Activated CD4-positive, alpha-beta T cell treated with anti-CD3 and anti-CD28 coated beads, Interleukin-2, amount 50 U/mL, for 1 hour (primary cell): ENCODE measurements around the gene DUS1L.
"Not testable (repeated sequence)": the region's sequence is repeated elsewhere in the genome, so short reads cannot be mapped to it uniquely, and the experiment has no call there.

Experiments used
- DNase-seq: peaks from one replicate; pipeline ENCODE4 v3.0.0-alpha.2; 2020

Gene DUS1L

DNA sequence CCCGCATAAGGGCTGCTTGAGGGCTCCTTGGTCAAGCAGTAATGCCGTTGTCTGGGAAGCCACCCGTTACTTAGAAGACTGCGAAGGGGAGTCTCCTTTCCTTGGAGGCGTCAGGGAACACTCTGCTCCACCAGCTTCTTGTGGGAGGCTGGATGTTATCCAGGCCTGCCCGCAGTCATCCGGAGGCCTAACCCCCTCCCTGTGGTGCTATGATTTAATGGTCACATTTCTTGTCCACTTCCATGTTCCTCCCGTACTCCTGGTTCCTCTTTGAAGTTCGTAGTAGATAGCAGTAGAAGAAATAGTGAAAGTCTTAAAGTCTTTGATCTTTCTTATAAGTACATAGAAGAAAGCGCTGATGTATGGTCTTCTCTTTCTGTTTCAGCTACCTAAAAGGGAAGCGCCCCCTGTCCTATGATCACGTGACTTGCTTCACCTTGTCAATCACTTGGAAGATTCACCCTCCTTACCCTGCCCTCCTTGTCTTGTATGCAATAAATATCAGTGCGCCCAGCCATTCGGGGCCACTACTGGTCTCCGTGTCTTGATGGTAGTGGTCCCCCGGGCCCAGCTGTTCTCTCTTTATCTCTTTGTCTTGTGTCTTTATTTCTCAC is 26.7 kb downstream of the DUS1L start:
- not testable (repeated sequence) for DNase-seq

DNA sequence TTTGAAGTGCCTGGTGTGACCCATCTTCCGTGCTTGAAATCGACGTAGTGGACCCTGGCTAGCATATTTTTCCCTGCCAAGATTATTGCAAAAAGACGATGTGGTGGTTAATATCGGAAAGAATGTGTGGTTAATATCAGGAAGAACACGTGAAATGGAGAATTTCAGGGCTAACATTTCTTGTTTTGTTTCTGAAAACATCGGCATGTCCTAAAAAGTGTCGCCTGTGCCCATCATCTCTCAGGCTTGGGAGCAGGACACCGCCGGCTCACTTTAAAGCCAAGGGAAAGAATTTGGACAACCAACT is 27.8 kb downstream of the DUS1L start:
- no peak for DNase-seq

DNA sequence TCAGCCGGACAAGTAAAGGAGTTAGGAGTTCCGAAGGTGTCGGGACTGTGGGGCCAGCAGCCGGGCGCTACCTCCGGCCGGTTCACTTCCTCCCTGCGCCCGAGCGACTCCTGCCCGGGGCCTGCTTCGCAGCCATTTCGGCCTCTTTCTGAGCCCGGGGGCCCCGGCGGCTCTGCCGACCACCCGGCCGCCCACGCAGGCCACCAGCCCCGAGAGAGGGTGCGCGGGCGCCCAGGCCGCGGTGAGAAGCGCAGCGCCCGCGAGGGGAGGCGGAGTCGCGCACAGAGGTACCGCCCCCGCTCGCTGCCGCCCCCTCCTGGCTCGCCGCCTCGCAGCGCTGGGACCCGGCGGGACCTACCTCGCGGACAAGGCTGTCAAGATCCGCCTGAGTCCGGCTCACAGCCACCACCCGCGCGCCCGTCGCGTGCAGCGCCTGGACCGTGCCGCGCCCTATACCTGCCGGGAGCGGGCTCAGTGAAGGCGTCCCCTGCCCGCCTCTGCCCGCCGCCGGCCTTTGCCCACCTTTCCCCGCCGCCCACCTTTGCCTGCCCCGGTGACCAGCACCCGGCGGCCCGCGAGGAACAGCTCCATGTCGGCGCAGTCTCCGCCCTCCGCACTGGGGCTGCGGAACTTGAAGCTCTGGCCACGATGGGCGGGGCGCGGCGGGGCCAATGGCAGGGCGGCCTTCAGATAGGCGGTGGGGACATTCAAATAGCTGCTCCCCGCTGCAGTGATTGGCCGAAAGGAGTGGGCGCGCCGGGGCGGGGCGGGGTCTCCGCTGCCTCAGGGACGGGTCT is 28.3 kb downstream of the DUS1L start, which contains the start of gene DCXR:
Gene DCXR, minus strand, starts transcription at position 606 of the 797 bp plus-strand sequence. Its CDS starts 15 bp downstream, at position 591.
- peak; percentile 91 for DNase-seq

DNA sequence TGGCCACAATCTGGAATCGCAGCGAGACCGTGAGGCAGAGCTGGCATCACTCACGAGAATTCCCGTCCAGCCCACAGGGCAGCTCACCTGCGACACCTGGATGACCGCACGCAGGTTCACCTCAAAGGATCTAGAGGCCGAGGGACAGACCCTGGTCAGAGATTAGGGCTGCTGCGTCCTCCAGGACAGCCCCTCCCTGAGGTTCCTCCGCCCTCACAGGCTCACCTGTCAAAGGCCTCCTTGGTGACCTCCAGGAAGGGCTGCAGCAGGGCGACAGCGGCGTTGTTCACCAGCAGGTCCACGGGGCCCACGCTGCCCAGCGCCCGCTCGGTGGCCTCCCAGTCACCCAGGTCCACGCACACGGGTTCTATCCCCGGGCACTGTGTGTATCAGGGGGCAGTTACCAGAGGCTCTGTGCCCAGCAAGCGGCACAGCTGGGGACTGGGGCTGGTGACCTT is 28.9 kb downstream of the DUS1L start:
- no peak for DNase-seq

DNA sequence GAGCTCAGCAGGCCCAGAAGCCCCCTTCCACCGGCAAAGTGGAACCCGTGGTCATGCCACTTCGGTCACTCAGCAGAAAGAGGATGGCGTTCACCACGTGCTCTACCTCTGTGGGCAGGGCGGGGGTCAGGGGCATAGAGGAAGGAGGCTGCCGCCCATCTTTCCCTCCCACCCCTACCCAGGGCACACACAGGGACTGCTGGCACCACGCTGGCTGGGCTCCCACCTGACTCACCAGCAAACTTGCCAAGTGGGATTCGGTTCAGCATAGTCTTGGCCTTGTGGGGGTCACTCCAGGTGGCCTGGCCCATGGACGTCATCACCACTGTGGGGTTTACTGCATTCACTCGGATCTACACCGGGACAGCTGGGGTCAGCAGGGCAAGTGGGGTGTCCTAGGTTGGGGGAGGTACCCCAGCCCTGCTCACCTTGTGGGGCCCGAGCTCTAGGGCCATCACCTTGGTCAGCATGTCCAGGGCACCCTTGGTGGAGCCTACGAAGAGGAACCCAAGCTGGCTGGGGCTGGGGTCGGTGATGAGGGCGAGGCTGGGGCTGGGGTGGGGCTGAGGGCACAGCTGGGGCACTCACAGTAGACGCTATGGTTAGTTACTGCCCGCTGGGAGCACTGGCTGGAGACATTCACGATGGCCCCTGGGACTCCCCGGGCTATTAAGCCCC is 29.5 kb downstream of the DUS1L start:
- no peak for DNase-seq

DNA sequence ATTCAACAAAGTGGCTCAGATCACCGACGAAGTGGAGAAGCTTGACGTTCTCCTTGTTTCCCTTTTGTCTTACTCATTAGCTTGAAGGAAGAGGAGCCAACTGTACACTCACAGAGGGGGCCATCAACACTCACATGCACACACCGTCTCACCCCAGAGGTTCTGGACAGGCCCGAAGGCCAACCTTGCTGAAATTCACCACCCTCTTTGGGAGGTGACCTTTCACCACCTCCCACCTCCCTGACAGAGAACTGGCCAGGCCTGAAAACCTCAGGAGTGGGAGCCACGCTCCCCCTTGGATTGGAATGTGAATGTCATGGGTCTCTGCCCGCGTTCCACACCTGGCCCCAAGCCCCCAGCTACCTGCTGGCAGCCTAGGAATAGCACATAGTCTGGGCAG is 30.1 kb downstream of the DUS1L start:
- DNase-seq: no peak

DNA sequence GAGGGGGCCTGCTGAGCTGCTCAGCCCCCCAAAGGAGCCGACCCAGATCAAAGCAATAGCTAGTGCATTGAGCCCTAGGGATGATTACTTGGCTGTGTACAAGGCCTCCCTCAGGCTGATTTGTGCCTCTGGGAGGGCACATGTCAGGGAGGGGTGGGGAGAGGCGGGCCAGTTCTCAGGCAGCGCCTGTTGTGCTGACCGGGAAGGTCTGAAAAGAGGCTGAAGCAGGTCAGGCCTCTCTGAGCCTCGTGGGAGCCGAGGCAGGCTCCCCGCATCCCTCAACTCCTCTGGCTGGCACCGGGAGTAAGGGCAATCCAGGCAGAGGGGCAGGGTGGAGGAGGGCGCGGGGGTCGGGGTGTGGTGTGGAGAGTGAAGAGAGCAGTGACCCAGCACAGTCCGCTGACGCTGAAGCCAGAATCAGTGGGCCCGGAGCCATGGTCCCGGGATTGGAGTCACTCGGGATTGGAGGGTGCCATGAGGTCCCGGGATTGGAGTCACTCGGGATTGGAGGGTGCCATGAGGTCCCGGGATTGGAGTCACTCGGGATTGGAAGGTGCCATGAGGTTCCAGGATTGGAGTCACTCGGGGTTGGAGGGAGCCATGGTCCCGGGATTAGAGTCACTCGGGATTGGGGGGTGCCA is 31.1 kb downstream of the DUS1L start:
- DNase-seq: no peak

DNA sequence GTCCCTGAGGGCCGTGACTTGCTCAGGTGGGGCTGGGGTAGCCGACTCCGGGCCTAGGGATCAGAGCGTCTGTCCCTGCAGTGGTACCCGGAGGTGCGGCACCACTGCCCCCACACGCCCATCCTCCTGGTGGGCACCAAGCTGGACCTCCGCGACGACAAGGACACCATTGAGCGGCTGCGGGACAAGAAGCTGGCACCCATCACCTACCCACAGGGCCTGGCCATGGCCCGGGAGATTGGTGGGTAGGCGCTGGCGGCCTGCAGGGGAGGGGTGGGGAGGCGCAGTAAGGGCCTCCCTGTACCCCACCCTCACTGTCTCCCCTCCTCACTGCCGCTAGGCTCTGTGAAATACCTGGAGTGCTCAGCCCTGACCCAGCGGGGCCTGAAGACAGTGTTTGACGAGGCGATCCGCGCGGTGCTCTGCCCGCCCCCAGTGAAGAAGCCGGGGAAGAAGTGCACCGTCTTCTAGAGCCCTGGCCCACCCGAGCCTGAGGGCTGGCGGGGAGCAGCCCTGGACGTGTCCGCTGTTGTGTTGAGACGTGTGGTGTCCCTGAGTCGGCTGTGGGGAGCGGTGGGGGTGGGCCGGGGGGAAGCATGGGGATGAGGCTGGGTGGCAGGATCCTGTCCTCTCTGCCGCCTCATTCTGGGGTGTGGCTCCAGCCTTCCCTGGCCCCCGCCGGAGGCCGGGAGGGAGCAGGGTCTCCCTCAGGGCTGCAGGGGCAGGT is 32.1 kb downstream of the DUS1L start:
- DNase-seq: no peak

DNA sequence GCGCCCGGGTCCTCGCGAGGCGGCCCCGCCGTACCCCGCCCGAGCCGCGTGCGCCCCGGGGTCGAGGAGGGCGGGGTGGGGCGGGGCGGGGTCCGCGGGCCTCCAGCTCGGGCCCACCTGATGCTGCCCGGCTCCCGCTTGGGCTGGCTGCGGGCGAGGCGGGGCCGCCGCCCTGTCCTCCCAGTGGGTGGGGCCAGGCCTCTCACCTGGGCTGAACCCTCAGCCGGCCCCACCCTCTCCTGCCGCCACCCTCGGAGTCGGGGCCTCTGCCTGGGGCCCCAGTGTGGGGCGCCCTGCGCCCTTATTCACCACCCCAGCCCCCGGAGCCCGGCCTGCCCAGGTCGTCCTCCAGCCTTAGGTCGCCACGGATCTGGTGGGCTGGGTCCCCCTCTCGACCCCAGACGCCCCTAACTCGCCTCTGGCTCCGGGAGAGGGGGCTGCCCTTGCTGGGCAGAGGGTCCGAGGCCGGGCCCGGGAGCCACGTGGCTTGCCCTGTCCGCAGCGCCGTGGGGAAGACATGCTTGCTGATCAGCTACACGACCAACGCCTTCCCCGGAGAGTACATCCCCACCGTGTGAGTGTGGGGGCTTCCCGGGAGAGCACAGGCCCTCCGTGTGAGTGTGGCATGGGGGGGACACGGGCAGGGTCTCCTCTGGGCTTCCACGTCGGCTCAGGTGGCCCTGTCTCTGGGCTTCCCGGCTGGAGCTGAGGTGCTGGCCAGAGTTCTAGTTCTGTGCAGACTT is 33.5 kb downstream of the DUS1L start:
- peak; percentile 36 for DNase-seq

DNA sequence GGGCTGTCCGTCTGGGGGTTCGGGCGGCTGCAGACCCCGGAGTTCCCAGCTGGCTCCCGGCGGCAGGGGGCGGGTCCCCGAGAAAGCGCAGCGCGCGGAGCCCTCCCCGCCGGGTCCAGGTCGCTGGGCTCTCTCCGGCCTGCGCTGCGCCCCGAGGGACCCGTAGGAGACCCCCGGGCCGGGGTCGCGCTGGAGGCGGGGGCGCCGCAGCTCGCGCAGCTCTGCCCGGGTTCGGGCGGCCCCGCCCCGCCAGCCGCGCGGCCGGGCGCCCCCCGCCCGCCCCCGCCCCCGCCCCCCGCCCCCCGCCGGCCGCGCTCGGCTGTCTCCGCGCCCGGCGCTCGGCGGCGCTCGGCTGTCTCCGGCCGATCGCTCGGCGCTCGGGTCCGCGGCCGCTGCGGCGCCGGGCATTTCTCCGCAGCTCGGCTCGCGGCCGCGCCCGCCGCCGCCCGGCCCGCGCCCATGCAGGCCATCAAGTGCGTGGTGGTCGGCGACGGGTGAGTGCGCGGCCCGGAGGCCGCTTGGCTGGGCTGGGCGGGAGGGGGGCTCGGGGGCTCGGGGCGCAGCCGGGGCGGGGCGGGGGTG is 34.2 kb downstream of the DUS1L start, which contains the start of gene RAC3:
Gene RAC3, plus strand, starts transcription at position 376 of the 582 bp plus-strand sequence. Its CDS starts 84 bp downstream, at position 460.
- DNase-seq: no peak

DNA sequence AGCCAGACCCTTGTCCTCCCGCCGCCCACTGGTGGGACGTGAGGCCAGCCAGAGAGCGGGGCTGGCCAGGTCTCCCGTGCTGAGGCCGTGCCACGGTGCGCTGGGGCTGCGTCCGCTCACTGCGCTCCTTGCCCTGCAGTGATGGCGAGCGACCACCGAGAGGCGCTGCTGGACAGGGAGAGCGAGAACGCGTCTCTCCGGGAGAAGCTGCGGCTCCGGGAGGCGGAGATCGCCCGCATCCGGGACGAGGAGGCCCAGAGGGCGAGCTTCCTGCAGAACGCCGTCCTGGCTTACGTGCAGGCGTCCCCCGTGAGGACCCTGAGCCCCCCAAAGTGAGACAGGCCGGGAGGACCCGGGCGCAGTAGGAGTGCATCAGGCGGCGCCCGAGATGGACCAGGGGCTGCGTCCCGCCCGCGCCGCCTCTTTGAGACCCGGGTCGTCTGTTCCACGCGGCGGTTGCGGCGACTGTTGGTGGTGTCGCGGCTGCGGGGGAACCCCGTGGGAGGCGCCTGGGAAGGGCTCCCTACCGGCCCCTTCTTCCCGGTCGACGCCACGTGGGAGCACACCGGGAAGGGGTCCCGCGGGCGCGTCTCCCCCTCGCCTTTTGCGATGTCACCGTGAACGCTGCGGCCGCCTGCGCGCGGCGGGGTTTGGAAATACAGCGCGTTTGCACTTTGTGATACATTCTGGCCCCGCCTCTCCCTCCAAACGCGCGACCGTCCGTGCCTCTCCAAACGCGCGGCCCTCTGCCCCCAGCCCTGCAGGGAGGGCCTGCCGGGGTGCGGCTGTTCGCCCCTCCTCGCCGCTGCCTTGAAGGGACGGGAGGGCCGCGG is 34.9 kb downstream of the DUS1L start:
- DNase-seq: peak; percentile 80

DNA sequence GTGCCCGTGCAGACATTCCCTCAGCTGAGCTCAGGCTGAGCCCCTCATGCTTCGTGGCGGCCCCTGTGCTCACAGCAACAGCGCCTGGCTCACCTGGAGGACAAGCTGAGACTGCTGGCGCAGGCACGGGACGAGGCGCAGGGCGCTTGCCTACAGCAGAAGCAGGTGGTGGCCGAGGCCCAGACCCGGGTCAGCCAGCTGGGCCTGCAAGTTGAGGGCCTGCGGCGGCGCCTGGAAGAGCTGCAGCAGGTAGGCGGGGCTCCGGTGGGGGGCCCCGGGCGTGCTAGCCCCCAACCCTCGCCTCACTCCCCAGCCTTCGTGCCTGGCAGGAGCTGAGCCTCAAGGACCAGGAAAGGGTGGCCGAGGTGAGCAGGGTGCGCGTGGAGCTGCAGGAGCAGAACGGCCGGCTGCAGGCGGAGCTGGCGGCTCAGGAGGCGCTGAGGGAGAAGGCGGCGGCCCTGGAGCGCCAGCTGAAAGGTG is 35.6 kb downstream of the DUS1L start:
- DNase-seq: no peak

DNA sequence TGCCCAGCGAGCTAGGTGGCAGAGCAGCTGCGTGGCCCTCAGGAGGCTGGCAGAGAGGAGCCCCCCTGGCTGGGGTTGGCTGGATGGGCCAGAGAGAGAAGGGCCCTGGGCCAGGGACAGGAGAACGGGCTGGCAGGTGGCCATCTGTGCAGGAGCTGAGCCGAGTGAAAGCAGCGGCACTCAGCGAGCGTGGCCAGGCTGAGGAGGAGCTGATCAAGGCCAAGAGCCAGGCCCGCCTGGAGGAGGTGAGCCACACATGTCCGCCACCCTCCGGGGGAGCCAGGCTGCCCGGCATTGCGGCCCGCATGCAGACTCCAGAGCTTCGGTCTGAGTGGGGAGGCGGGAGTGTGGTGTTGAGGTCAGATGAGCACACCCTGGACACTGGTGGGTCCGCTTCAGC is 36.2 kb downstream of the DUS1L start:
- no peak for DNase-seq

DNA sequence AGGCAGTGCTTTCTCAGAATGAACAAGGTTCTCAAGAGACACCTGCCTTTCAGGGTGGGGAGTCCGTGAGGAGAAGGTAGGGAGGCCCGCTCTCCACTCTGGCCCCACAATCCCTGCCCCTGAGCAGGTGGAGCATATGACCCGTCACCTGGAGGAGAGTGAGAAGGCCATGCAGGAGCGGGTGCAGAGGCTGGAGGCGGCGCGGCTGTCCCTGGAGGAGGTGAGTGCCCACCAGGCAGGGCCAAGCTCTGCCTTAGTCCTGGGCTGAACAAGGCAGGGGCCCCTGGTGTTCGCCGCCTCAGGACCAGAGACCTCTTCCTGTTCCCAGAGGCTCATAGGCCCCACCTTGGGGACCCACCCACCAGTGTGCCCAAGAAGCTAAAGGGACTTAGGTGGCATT is 36.6 kb downstream of the DUS1L start:
- no peak for DNase-seq

DNA sequence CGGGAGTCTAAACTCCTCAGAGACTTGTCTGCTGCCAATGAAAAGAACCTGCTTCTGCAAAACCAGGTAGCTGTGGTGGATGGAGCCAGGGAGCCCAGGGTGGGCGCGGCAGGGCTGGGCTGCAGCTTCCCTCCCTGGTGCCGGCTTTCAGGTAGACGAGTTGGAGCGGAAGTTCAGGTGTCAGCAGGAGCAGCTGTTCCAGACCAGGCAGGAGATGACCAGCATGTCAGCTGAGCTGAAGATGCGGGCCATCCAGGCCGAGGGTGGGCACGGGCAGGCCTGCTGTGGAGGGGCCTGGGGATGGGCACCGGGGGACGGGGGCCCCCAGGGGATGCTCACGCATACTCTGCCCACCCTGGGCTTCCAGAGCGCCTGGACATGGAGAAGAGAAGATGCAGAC is 37.4 kb downstream of the DUS1L start:
- no peak for DNase-seq

DNA sequence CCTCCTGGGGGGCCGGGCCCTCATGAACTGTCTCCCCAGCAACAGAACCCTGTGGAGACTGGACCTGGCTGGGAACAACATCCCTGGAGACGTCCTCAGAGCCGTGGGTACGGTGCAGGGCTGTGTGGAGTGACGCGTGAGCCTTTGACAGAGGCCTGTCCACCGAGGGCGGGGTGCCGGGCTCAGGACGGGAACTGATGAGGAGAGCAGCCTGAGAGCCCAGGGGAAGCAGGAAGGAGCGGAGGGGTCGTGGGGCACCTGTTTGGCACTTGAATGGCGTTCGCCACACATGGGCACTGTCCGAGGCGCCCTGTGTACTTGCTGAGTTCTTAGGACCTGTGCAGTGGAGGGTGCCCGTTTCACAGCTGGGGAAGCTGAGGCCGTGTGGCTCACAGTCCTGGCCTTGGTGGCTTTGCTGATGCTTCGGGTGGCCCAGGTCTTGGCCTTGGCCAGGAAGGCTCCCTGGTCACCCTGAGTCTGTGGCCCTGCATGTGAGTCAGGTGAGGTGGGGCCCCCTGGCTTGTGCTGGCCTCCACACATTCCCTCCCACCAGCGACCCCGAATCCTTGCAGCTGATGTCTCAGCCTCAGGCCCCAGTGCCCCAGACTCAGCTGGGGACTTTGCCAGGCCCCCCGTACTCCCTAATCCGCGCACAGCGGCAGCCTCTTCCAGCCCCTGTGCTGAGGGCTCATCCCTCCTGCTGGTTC is 40.0 kb downstream of the DUS1L start:
- DNase-seq: no peak

DNA sequence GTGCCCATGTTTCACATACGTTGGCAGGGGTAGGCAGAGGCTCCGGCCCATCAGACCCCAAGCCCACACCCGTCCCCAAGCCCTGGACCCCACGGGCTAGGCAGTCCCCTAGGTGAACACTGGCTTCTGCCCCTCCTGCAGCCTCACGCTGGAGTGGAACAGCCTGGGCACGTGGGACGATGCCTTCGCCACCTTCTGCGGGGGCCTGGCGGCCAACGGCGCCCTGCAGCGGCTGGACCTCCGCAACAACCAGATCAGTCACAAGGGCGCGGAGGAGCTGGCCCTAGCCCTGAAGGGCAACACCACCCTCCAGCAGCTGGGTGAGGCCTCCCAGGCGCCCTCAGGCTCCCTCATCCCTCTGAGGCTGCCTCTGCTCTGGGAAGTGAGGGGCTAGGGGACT is 40.7 kb downstream of the DUS1L start:
- DNase-seq: no peak

DNA sequence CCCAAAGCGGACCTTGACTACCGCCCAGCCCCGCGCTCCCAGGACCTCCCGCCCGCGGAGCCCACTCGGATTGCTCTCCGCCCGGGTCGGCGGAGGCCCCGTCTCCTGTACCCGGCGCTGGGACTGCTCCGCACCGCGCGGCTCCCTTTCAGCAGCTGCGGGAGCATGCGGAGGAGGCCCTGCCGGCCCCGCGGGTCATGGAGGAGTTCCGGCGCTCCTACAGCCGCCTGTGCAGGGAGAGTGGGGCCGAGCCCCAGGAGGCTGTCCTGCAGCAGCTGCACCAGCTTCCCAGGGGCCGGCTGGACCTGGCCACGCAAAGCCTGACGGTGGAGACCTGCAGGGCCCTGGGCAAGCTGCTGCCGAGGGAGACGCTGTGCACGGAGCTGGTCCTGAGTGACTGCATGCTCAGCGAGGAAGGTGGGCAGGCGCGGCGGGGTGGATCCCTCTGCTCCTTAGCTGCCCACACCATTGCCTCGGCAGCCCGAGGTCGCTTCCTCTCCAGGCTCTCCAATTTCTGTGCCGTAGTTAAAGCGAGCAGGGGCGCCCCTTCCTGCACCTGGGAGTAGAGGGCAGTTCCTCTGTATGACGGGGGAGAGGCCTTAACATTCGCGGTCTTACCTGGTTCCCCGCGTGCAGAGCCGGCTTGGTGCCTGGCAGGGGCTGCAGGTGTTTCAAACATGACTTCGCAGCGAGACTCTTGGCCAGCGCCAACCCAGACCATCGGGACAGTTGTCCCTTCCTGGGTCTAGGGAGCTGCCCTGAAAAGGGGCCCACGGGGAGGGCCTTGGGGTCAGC is 42.0 kb downstream of the DUS1L start:
- DNase-seq: no peak

DNA sequence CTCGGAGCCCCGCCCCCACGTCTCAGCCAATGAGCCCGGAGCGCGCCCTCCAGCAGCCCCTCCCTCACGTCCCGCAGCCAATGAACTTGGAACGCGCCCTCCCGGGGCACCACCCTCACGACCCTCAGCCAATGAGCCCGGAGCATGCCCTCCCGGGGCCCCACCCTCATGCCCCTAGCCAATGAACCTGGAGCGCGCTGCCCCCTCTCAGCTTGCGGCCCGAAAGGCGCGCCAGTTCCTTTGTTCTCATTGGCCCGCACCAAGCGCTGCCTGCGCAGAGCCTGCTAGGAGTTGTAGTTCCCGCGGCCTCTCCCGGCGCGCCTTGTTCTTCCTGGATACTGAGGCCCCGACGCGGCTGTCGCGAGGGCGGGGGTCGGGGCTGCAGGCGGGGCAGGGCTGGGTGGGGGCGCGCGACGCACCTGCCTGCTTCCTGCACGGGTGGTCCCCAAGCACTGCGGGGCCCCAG is 42.6 kb downstream of the DUS1L start, which contains the start of gene LRRC45:
Gene LRRC45, plus strand, starts transcription at position 325 of the 466 bp plus-strand sequence. CDS start 339 bp downstream, outside the sequence.
- DNase-seq: peak; percentile 100
